DOHH2 (cell line): ENCODE data around the gene TBC1D14.

ENCODE experiments used
- H3F3A ChIP-seq: fragments of 200-600 bp; sonication (generic), shearing (Covaris generic); 2 replicates; pipeline ENCODE4 v1.6.0; 2016; ENCODE audit warnings: antibody characterized with exemption, mild to moderate bottlenecking; ENCODE audit not compliant: control insufficient read depth, insufficient read depth
- H3K27ac ChIP-seq: fragments of 200-600 bp; sonication (generic); 2 replicates; pipeline ENCODE4 v1.5.1; 2014; ENCODE audit warnings: low read depth, mild to moderate bottlenecking, low read length, moderate library complexity
- H3K27me3 ChIP-seq: fragments of 200-600 bp; sonication (generic); 2 replicates; pipeline ENCODE4 v1.6.1; 2014; ENCODE audit warnings: mild to moderate bottlenecking, low read length, mixed read lengths; ENCODE audit not compliant: control insufficient read depth
- H3K36me3 ChIP-seq: fragments of 200-600 bp; sonication (generic); 2 replicates; pipeline ENCODE4 v1.6.1; 2014; ENCODE audit warnings: mild to moderate bottlenecking, low read length, moderate library complexity, mixed read lengths; ENCODE audit not compliant: control insufficient read depth
- H3K4me1 ChIP-seq: fragments of 200-600 bp; sonication (generic); 2 replicates; pipeline ENCODE4 v1.6.1; 2014; ENCODE audit warnings: mild to moderate bottlenecking, low read length, mixed read lengths; ENCODE audit not compliant: control insufficient read depth
- H3K4me2 ChIP-seq: fragments of 200-600 bp; sonication (generic); 2 replicates; pipeline ENCODE4 v1.6.0; 2014; ENCODE audit warnings: mild to moderate bottlenecking, low read length, moderate library complexity
- H3K4me3 ChIP-seq: fragments of 200-600 bp; sonication (generic); 2 replicates; pipeline ENCODE4 v1.5.1; 2014; ENCODE audit warnings: mild to moderate bottlenecking, low read length, mixed read lengths
- H3K79me2 ChIP-seq: fragments of 200-600 bp; sonication (generic); 2 replicates; pipeline ENCODE4 v1.6.1; 2014; ENCODE audit warnings: mild to moderate bottlenecking, low read length, mixed read lengths; ENCODE audit not compliant: control insufficient read depth
- H3K9me2 ChIP-seq: fragments of 200-600 bp; sonication (generic); replicated peaks from 2 replicates; pipeline ENCODE4 v1.6.1; 2014; ENCODE audit warnings: mild to moderate bottlenecking, low read length, mixed read lengths; ENCODE audit not compliant: control insufficient read depth
- H3K9me3 ChIP-seq: fragments of 200-600 bp; sonication (generic); 2 replicates; pipeline ENCODE4 v1.6.1; 2014; ENCODE audit warnings: antibody characterized with exemption, low read length, mixed read lengths; ENCODE audit not compliant: control insufficient read depth, insufficient read depth
- H4K20me1 ChIP-seq: fragments of 200-600 bp; sonication (generic); 2 replicates; pipeline ENCODE4 v1.6.0; 2014; ENCODE audit warnings: low read depth, mild to moderate bottlenecking, antibody characterized with exemption, low read length, moderate library complexity; ENCODE audit not compliant: control insufficient read depth, insufficient read depth
- EZH2phosphoT487 ChIP-seq: fragments of 200-600 bp; sonication (generic); IDR thresholded peaks from 2 replicates; pipeline ENCODE4 v1.6.1; 2017; ENCODE audit warnings: borderline replicate concordance, mild to moderate bottlenecking, antibody characterized with exemption, low read length, moderate library complexity, mixed read lengths
- TF ChIP-seq, protein P1 (sequence below): fragments of 200-600 bp; sonication (generic); IDR thresholded peaks from one replicate; pipeline ENCODE4 v1.5.1; 2014; ENCODE audit warnings: antibody characterized with exemption, mild to moderate bottlenecking, low read depth, low read length; ENCODE audit not compliant: poor library complexity, severe bottlenecking

The TBC1D14 gene

DNA sequence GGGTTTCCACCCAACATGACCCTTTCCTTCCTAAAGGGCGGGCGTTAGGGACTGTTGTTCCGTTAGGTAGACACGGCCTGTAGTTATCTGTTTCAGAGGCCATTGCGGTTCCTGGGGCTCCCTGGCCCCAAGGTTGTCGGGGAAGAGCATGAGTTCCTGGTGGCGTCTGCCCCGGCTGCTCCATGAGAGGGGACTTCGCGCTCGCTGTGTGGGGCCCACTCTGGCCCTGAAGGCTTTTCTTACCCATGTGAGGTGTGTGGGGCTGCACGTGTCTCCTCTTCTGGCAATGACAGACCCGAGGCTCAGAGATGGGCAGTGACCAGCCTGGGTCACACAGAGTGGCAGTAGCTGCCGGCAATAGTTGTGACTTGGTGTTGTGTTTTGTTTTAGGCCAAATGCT lies 142.7 kb downstream of the TBC1D14 start:
- Histone ChIP-seq H3K4me3 (no peak overlapping the region), H3K9me2 (no peaks in the 10 kb centered on the region), H3F3A (0 out of 2 replicates have a peak, but pooled peaks cover 11% of the 10 kb centered on the region), H3K79me2 (peaks cover 55% of the 10 kb centered on the region), H3K27ac (no peak overlapping the region), H3K36me3 (peaks cover 25% of the 10 kb centered on the region; the same call in 1 of the 2 replicates), H3K4me1 (no peaks in the 10 kb centered on the region), H3K27me3 (no peaks in the 10 kb centered on the region), H4K20me1 (no peaks in the 10 kb centered on the region), H3K9me3 (no peaks in the 10 kb centered on the region), H3K4me2 (no peak overlapping the region)
- TF ChIP-seq EZH2phosphoT487, result no peak
- TF ChIP-seq, protein P1, sequence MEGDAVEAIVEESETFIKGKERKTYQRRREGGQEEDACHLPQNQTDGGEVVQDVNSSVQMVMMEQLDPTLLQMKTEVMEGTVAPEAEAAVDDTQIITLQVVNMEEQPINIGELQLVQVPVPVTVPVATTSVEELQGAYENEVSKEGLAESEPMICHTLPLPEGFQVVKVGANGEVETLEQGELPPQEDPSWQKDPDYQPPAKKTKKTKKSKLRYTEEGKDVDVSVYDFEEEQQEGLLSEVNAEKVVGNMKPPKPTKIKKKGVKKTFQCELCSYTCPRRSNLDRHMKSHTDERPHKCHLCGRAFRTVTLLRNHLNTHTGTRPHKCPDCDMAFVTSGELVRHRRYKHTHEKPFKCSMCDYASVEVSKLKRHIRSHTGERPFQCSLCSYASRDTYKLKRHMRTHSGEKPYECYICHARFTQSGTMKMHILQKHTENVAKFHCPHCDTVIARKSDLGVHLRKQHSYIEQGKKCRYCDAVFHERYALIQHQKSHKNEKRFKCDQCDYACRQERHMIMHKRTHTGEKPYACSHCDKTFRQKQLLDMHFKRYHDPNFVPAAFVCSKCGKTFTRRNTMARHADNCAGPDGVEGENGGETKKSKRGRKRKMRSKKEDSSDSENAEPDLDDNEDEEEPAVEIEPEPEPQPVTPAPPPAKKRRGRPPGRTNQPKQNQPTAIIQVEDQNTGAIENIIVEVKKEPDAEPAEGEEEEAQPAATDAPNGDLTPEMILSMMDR, result no peak

- H3K4me2 ChIP-seq, result no peak overlapping the region
- H3K4me1 ChIP-seq, result no peaks in the 10 kb centered on the region
- no peaks in the 10 kb centered on the region for H4K20me1 ChIP-seq
- H3F3A ChIP-seq, result 0 out of 2 replicates have a peak, but pooled peaks cover 11% of the 10 kb centered on the region
- no peaks in the 10 kb centered on the region for H3K9me2 ChIP-seq
- H3K36me3 ChIP-seq, result peaks cover 27% of the 10 kb centered on the region
- H3K79me2 ChIP-seq, result peaks cover 47% of the 10 kb centered on the region
- no peak overlapping the region for H3K27ac ChIP-seq
- no peak for TF ChIP-seq EZH2phosphoT487
- TF ChIP-seq, protein P1, result no peak
- H3K9me3 ChIP-seq, result no peaks in the 10 kb centered on the region
- H3K4me3 ChIP-seq, result no peak overlapping the region
- no peaks in the 10 kb centered on the region for H3K27me3 ChIP-seq
Measured at GRCh38 chr4:7052923-7053715, 143.5 kb downstream of the TBC1D14 start.

- Histone ChIP-seq H3F3A (peaks cover 17% of the 10 kb centered on the region), H3K36me3 (peaks cover 38% of the 10 kb centered on the region), H3K4me1 (no peaks in the 10 kb centered on the region), H4K20me1 (no peaks in the 10 kb centered on the region), H3K9me2 (no peaks in the 10 kb centered on the region), H3K9me3 (no peaks in the 10 kb centered on the region), H3K27ac (no peak overlapping the region), H3K4me2 (no peak overlapping the region), H3K4me3 (no peak overlapping the region), H3K27me3 (no peaks in the 10 kb centered on the region), H3K79me2 (peaks cover 37% of the 10 kb centered on the region)
- TF ChIP-seq, protein P1, result no peak
- TF ChIP-seq EZH2phosphoT487, result no peak
Measured at GRCh38 chr4:7054106-7054880, 144.7 kb downstream of the TBC1D14 start.
